Measurements from ENCODE around the gene CTNND1.

DNA sequence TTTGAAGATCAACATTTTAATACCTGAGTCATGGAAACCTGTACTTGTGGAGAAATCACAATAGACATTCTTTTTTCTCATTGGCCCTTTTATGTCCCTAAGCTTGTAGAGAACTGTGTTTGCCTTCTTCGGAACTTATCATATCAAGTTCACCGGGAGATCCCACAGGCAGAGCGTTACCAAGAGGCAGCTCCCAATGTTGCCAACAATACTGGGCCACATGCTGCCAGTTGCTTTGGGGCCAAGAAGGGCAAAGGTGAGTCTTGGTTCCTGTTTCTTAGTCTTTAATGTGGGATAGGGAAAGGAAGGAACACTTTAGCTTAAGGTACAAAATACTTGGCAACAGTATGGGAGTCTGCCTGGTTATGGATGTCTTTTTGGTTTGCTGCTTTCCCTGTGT, 44.2 kb downstream of the CTNND1 start:
- TF ChIP-seq ZNF24 (tag by site-specific recombination; IDR thresholded peaks at IDR 0.05) (no peak), ZNF121 (tag by site-specific recombination; IDR thresholded peaks at IDR 0.05) (no peak), ZNF394 (tag by site-specific recombination; IDR thresholded peaks at IDR 0.05; ENCODE audit: borderline replicate concordance) (no peak), SCRT2 (tag by site-specific recombination; IDR thresholded peaks at IDR 0.05) (no peak), ZFP37 (tag by site-specific recombination; IDR thresholded peaks at IDR 0.05) (no peak), SETDB1 (IDR thresholded peaks at IDR 0.05; ENCODE audit: insufficient read length, low read length) (no peak), ZNF660 (tag by site-specific recombination; IDR thresholded peaks at IDR 0.05) (no peak), ZNF629 (tag by site-specific recombination; IDR thresholded peaks at IDR 0.05) (no peak), KLF16 (tag by site-specific recombination; IDR thresholded peaks at IDR 0.05) (no peak)
- TF ChIP-seq, protein P1, sequence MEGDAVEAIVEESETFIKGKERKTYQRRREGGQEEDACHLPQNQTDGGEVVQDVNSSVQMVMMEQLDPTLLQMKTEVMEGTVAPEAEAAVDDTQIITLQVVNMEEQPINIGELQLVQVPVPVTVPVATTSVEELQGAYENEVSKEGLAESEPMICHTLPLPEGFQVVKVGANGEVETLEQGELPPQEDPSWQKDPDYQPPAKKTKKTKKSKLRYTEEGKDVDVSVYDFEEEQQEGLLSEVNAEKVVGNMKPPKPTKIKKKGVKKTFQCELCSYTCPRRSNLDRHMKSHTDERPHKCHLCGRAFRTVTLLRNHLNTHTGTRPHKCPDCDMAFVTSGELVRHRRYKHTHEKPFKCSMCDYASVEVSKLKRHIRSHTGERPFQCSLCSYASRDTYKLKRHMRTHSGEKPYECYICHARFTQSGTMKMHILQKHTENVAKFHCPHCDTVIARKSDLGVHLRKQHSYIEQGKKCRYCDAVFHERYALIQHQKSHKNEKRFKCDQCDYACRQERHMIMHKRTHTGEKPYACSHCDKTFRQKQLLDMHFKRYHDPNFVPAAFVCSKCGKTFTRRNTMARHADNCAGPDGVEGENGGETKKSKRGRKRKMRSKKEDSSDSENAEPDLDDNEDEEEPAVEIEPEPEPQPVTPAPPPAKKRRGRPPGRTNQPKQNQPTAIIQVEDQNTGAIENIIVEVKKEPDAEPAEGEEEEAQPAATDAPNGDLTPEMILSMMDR (tag by site-specific recombination; IDR thresholded peaks at IDR 0.05): no peak
- TF ChIP-seq, protein P2, sequence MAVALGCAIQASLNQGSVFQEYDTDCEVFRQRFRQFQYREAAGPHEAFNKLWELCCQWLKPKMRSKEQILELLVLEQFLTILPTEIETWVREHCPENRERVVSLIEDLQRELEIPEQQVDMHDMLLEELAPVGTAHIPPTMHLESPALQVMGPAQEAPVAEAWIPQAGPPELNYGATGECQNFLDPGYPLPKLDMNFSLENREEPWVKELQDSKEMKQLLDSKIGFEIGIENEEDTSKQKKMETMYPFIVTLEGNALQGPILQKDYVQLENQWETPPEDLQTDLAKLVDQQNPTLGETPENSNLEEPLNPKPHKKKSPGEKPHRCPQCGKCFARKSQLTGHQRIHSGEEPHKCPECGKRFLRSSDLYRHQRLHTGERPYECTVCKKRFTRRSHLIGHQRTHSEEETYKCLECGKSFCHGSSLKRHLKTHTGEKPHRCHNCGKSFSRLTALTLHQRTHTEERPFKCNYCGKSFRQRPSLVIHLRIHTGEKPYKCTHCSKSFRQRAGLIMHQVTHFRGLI (tag by site-specific recombination; IDR thresholded peaks at IDR 0.05): no peak
- TF ChIP-seq, protein P3, sequence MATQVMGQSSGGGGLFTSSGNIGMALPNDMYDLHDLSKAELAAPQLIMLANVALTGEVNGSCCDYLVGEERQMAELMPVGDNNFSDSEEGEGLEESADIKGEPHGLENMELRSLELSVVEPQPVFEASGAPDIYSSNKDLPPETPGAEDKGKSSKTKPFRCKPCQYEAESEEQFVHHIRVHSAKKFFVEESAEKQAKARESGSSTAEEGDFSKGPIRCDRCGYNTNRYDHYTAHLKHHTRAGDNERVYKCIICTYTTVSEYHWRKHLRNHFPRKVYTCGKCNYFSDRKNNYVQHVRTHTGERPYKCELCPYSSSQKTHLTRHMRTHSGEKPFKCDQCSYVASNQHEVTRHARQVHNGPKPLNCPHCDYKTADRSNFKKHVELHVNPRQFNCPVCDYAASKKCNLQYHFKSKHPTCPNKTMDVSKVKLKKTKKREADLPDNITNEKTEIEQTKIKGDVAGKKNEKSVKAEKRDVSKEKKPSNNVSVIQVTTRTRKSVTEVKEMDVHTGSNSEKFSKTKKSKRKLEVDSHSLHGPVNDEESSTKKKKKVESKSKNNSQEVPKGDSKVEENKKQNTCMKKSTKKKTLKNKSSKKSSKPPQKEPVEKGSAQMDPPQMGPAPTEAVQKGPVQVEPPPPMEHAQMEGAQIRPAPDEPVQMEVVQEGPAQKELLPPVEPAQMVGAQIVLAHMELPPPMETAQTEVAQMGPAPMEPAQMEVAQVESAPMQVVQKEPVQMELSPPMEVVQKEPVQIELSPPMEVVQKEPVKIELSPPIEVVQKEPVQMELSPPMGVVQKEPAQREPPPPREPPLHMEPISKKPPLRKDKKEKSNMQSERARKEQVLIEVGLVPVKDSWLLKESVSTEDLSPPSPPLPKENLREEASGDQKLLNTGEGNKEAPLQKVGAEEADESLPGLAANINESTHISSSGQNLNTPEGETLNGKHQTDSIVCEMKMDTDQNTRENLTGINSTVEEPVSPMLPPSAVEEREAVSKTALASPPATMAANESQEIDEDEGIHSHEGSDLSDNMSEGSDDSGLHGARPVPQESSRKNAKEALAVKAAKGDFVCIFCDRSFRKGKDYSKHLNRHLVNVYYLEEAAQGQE (tag by site-specific recombination; IDR thresholded peaks at IDR 0.05): no peak
